Cerebellar nuclear complex (tissue), 1 donor: Measurements from ENCODE around the gene SUGCT.

Source experiments
- DNase-seq, 2 experiments: peaks; one replicate each; lab custom pipeline; 2025; lab: John Stamatoyannopoulos, UW

The SUGCT gene

GRCh38 chr7:40474790-40475680 is 340.2 kb downstream of the SUGCT start:
- DNase-seq: no peak

GRCh38 chr7:40475681-40475982 is 340.8 kb downstream of the SUGCT start:
- no peak for DNase-seq

GRCh38 chr7:40477094-40477493 is 342.3 kb downstream of the SUGCT start:
- DNase-seq: no peak

GRCh38 chr7:40482845-40483244 is 348.0 kb downstream of the SUGCT start:
- DNase-seq: no peak

GRCh38 chr7:40483630-40484029 is 348.8 kb downstream of the SUGCT start:
- DNase-seq: no peak

- DNase-seq: peak in 1 of 2 experiments; percentile 13
These were observed 355.2 kb downstream of the SUGCT start for GRCh38 chr7:40489844-40490602.

GRCh38 chr7:40490603-40490924 is 355.8 kb downstream of the SUGCT start:
- no peak for DNase-seq

GRCh38 chr7:40492946-40493345 is 358.1 kb downstream of the SUGCT start:
- no peak for DNase-seq

GRCh38 chr7:40493609-40494051 is 358.8 kb downstream of the SUGCT start:
- no peak for DNase-seq

- no peak for DNase-seq
These were observed 364.2 kb downstream of the SUGCT start for GRCh38 chr7:40498924-40499510.

GRCh38 chr7:40499718-40500117 is 364.9 kb downstream of the SUGCT start:
- DNase-seq: no peak

GRCh38 chr7:40500219-40500618 is 365.4 kb downstream of the SUGCT start:
- no peak for DNase-seq

- DNase-seq: no peak
These were observed 367.6 kb downstream of the SUGCT start for GRCh38 chr7:40502359-40502758.

- DNase-seq: no peak
These were observed 371.4 kb downstream of the SUGCT start for GRCh38 chr7:40506158-40506557.

GRCh38 chr7:40507166-40507565 is 372.4 kb downstream of the SUGCT start:
- DNase-seq: no peak

- no peak for DNase-seq
These were observed 374.6 kb downstream of the SUGCT start for GRCh38 chr7:40509287-40509996.

GRCh38 chr7:40516376-40516775 is 381.6 kb downstream of the SUGCT start:
- no peak for DNase-seq

GRCh38 chr7:40519009-40519408 is 384.2 kb downstream of the SUGCT start:
- no peak for DNase-seq

GRCh38 chr7:40520986-40521738 is 386.4 kb downstream of the SUGCT start:
- no peak for DNase-seq

GRCh38 chr7:40525764-40526163 is 391.0 kb downstream of the SUGCT start:
- DNase-seq: no peak

GRCh38 chr7:40526951-40527715 is 392.3 kb downstream of the SUGCT start:
- no peak for DNase-seq
